Pancreas (tissue), 10 donors: ENCODE data around the gene ITPRID2. TPM values are rescaled to one million over a fixed set of nuclear protein-coding genes. Genes with fewer than 3 reads are reported as not detected.

ENCODE experiments used
- ATAC-seq, 4 donors: fragments of 200-7000 bp; cut with Tn5 transposase; one replicate each; pipeline versions ENCODE4 v1.8.0 to v1.9.1; 2020; ENCODE audit warnings: mild to moderate bottlenecking in 4 of 4, moderate library complexity in 4 of 4
- DNase-seq, 6 donors: peaks; one replicate each; pipeline ENCODE4 v3.0.0-alpha.2; 2020
- FAIRE-seq: peaks from 2 replicates; lab custom pipeline; 2012; peaks lifted over from hg19 to GRCh38; lab: Jason Lieb, UNC
- H3K27ac ChIP-seq, 4 donors: fragments of 200-600 bp; sonication (generic); 1 replicate in 3 of 4; 2 replicates in 1 of 4; pipeline versions ENCODE4 v1.5.0 to v1.8.0; 2020
- H3K27me3 ChIP-seq, 4 donors: fragments of 200-600 bp; one replicate each; pipeline ENCODE4 v1.8.0; 2021
- H3K36me3 ChIP-seq, 3 donors: fragments of 200-600 bp; sonication (generic) in 1 of 3; one replicate each; pipeline versions ENCODE4 v1.5.0 to v1.8.0; 2020 to 2021
- H3K4me1 ChIP-seq, 3 donors: fragments of 200-600 bp; one replicate each; pipeline ENCODE4 v1.8.0; 2021
- H3K4me3 ChIP-seq, 4 donors: fragments of 200-600 bp; sonication (generic) in 2 of 4; one replicate each; pipeline versions ENCODE4 v1.5.0 to v1.8.0; 2020 to 2021
- H3K9me3 ChIP-seq, 4 donors: fragments of 200-600 bp; one replicate each; pipeline ENCODE4 v1.8.0; 2021
- CTCF ChIP-seq, 4 donors: fragments of 200-600 bp; sonication (generic) in 3 of 4; IDR thresholded peaks; one replicate each; pipeline versions ENCODE4 v1.5.0 to v1.8.0; 2021; ENCODE audit warnings: antibody characterized with exemption in 4 of 4
- WGBS, 2 donors: extraction: QIAGEN DNeasy Blood & Tissue Kit; methylation state at CpG; one replicate each; pipeline ENCODE4 v1.1.7; 2013; 5-methylcytosine and 5-hydroxymethylcytosine counted together
- intact Hi-C, 3 donors: fragments of 100-400 bp; cut with DNase I; formaldehyde crosslinking; loops; one replicate each; pipeline versions ENCODE4 v1.11.1 to v1.14.2; 2022
- polyA plus RNA-seq, 2 donors: library from polyadenylated mRNA; stranded (reverse); fragments of 200-250 nt; gene quantifications; one replicate each; pipeline ENCODE4 v1.2.3, GENCODE V29; 2013
- total RNA-seq, 6 donors: library from RNA; stranded (reverse); fragmentation: NEBNext Ultra II Directional in 4 of 6; extraction: Animal tissue kit (Norgen Biotek cat#: 25700) in 4 of 6; gene quantifications; one replicate each; pipeline versions ENCODE4 v1.2.1 to v1.2.4, GENCODE V29; 2021 to 2023
- donor health status: healthy with polysubstance abuse.
- donor health status: DM: no; HTN: no; CAD: no; lungs with moderate emphysema.
- donor health status: DM: no; HTN: no; CAD: no.
- donor health status: control.
- donor health status: control.
- donor health status: Bipolar disorder and iron deficiency.
- donor health status: DM: yes; HTN: yes; CAD: no.
- donor health status: DM: no; HTN: no; CAD: no.
- donor health status: DM: no; HTN: no; CAD: no.
- donor health status: DM: yes; HTN: yes; CAD: no.

The ITPRID2 gene
- total and polyA plus RNA-seq, 8 donors: 85.6 to 497 (median 328) TPM

GRCh38 chr2:181891966-181892798 is 652 bp downstream of the ITPRID2 start:
- intact Hi-C loops: loop anchor here in 1 of 3 donors (10.0 kb wide), 1 partner anchor 47 kb away; no protein-coding TSS in a partner anchor

GRCh38 chr2:181892799-181893435 is 1.4 kb downstream of the ITPRID2 start:
- peak overlapping the region; percentile 70 to 80 (median 78) for H3K4me3 ChIP-seq
- peaks cover 0 to 3% (median 0%) of the 10 kb centered on the region in 3 donors for H3K36me3 ChIP-seq
- H3K4me1 ChIP-seq: peaks cover 4 to 17% (median 8%) of the 10 kb centered on the region in 3 donors
- FAIRE-seq (peak; percentile 20), ATAC-seq (no peak), DNase-seq (no peak)
- H3K27ac ChIP-seq: peak overlapping the region; percentile 94 to 100 (median 98)
- no peak for TF ChIP-seq CTCF (IDR thresholded peaks at IDR 0.05)
- H3K27me3 ChIP-seq: no peaks in the 10 kb centered on the region
- WGBS, 2 donors: 2% methylated on average over 10 of the region's 10 CpGs
- H3K9me3 ChIP-seq: no peaks in the 10 kb centered on the region
- intact Hi-C loops: loop anchor here in 1 of 3 donors (10.0 kb wide), 1 partner anchor 48 kb away; no protein-coding TSS in a partner anchor

More at GRCh38 chr2:181891966-181892798, 652 bp downstream of the ITPRID2 start:
- FAIRE-seq (no peak), DNase-seq (peak; percentile 57 to 92 (median 76)), ATAC-seq (peak; percentile 48 to 68 (median 53))
- peak overlapping the region; percentile 94 to 100 (median 98) for H3K27ac ChIP-seq
- no peak for TF ChIP-seq CTCF (IDR thresholded peaks at IDR 0.05)
- H3K4me3 ChIP-seq: peak overlapping the region; percentile 70 to 80 (median 78)
- no peaks in the 10 kb centered on the region for H3K27me3 ChIP-seq
- peaks cover 9 to 12% (median 11%) of the 10 kb centered on the region in 3 donors for H3K4me1 ChIP-seq
- H3K9me3 ChIP-seq: no peaks in the 10 kb centered on the region
- 0 to 1% methylated on average over 73 to 83 of the region's 83 CpGs for WGBS, 2 donors
- H3K36me3 ChIP-seq: peaks cover 0 to 3% (median 0%) of the 10 kb centered on the region in 3 donors

- H3K36me3 ChIP-seq: peaks cover 0 to 10% (median 0%) of the 10 kb centered on the region in 3 donors
- WGBS, 2 donors: 11 to 14% methylated on average over 3 of the region's 3 CpGs
- no peak for DNase-seq
- H3K4me1 ChIP-seq: peaks cover 3 to 22% (median 19%) of the 10 kb centered on the region in 3 donors
- no peak for TF ChIP-seq CTCF (IDR thresholded peaks at IDR 0.05)
- H3K27ac ChIP-seq: peak overlapping the region in 2 of 4 donors; percentile 100
- intact Hi-C loops: loop anchor here in 1 of 3 donors (10.0 kb wide), 1 partner anchor 50 kb away; no protein-coding TSS in a partner anchor
- FAIRE-seq: no peak
- peak overlapping the region; percentile 70 to 80 (median 78) for H3K4me3 ChIP-seq
- H3K27me3 ChIP-seq: no peaks in the 10 kb centered on the region
- H3K9me3 ChIP-seq: no peaks in the 10 kb centered on the region
- no peak for ATAC-seq
Observed at GRCh38 chr2:181894381-181894780, 2.9 kb downstream of the ITPRID2 start.

- DNase-seq (no peak), ATAC-seq (no peak), FAIRE-seq (no peak)
- peak overlapping the region in 2 of 4 donors; percentile 100 for H3K27ac ChIP-seq
- 7 to 10% methylated on average over 1 of the region's 1 CpG for WGBS, 2 donors
- H3K9me3 ChIP-seq: no peaks in the 10 kb centered on the region
- no peaks in the 10 kb centered on the region for H3K27me3 ChIP-seq
- intact Hi-C loops: loop anchor here in 1 of 3 donors (10.0 kb wide), 1 partner anchor 51 kb away; no protein-coding TSS in a partner anchor
- TF ChIP-seq CTCF (IDR thresholded peaks at IDR 0.05): no peak
- H3K4me1 ChIP-seq: peaks cover 12 to 29% (median 26%) of the 10 kb centered on the region in 3 donors
- peak overlapping the region in 3 of 4 donors; percentile 70 to 80 (median 80) for H3K4me3 ChIP-seq
- H3K36me3 ChIP-seq: peaks cover 0 to 19% (median 0%) of the 10 kb centered on the region in 3 donors
Observed at GRCh38 chr2:181895818-181896217, 4.3 kb downstream of the ITPRID2 start.
